ENCODE measurements around the gene MYOCD.

DNA sequence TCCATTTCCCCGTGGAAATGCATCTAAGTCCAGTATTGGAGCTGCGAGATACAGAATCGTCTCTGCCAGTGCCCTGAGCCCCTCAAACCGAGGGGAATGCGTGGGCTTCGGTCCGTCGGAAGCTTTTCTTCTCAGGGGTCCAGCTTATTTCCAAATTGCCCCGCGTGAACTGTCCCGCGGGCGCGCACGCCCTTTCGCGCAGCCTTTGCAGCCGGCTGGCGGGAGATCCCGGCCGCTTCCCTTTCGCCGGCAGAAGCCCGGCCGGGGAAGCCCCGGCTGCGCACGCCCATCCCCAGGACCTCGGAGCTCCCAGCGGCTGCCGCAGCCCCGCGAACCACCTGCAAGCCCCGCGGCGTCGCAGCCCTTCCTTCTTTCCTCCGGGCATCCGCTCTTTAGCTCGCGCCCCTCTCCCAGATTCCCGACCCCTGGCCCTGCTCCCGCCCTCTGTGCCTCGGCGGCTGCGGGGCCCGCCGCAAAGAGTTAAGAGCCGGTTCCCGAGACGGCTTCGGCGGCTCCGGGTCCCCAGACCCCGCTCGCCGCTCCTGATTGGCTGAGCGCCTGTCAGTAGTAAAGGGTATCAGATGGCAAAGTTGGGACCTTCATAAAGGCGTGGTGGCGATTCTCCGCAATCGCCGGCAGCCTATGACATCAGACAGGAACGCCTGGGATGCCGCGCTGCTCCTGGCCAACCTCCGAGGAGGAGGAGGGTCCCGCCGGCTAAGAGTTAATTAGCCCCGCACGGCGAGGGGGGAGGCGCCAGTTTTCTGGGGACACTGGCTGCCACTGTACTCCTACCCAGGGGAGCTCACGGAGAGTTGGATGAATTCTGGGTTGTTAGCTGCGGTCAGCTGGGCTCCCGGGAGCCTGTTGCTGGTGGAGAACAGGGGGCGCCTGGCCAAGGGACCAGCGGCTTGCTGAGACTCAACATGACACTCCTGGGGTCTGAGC, at the start of gene MYOCD:
- TF ChIP-seq, protein P1, sequence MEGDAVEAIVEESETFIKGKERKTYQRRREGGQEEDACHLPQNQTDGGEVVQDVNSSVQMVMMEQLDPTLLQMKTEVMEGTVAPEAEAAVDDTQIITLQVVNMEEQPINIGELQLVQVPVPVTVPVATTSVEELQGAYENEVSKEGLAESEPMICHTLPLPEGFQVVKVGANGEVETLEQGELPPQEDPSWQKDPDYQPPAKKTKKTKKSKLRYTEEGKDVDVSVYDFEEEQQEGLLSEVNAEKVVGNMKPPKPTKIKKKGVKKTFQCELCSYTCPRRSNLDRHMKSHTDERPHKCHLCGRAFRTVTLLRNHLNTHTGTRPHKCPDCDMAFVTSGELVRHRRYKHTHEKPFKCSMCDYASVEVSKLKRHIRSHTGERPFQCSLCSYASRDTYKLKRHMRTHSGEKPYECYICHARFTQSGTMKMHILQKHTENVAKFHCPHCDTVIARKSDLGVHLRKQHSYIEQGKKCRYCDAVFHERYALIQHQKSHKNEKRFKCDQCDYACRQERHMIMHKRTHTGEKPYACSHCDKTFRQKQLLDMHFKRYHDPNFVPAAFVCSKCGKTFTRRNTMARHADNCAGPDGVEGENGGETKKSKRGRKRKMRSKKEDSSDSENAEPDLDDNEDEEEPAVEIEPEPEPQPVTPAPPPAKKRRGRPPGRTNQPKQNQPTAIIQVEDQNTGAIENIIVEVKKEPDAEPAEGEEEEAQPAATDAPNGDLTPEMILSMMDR (conservative IDR thresholded peaks at IDR 0.05; ENCODE audit: low read length), result no peak
- no peak for TF ChIP-seq EZH2phosphoT487 (IDR thresholded peaks at IDR 0.05; ENCODE audit: borderline replicate concordance)
